Neural cell (in vitro differentiated cells): ENCODE results near the gene SPON1. TPM values are rescaled to one million over a fixed set of nuclear protein-coding genes. Genes with fewer than 3 reads are reported as not detected.

ENCODE experiments used
- H2AFZ ChIP-seq: fragments of 200-600, 300-800 bp; sonication (generic), shearing (Covaris generic); 2 replicates; pipeline ENCODE4 v1.6.0; 2014; ENCODE audit warnings: low read depth, mild to moderate bottlenecking, antibody characterized with exemption, low read length, moderate library complexity
- H3F3A ChIP-seq: fragments of 200-600 bp; shearing (Covaris generic); 2 replicates; pipeline ENCODE4 v1.6.1; 2016; ENCODE audit warnings: mild to moderate bottlenecking, moderate library complexity, mixed read lengths, antibody characterized with exemption, low read length; ENCODE audit not compliant: insufficient read depth, poor library complexity, severe bottlenecking
- H3K27ac ChIP-seq: fragments of 200-600, 300-800 bp; sonication (generic), shearing (Covaris generic); 2 replicates; pipeline ENCODE4 v1.5.1; 2014; ENCODE audit warnings: mild to moderate bottlenecking, low read length, moderate library complexity
- H3K27me3 ChIP-seq: fragments of 300-800, 200-600 bp; sonication (generic), shearing (Covaris generic); 2 replicates; pipeline ENCODE4 v1.6.0; 2014; ENCODE audit warnings: mild to moderate bottlenecking, low read depth, low read length, moderate library complexity; ENCODE audit not compliant: insufficient read depth
- H3K36me3 ChIP-seq: fragments of 300-800, 200-600 bp; sonication (generic), shearing (Covaris generic); 2 replicates; pipeline ENCODE4 v1.5.1; 2014; ENCODE audit warnings: mild to moderate bottlenecking, antibody characterized with exemption, low read length, moderate library complexity; ENCODE audit not compliant: insufficient read depth
- H3K4me2 ChIP-seq: fragments of 300-800, 200-600 bp; sonication (generic), shearing (Covaris generic); 2 replicates; pipeline ENCODE4 v1.6.0; 2014; ENCODE audit warnings: mild to moderate bottlenecking, low read length
- H3K4me3 ChIP-seq: fragments of 300-800, 200-600 bp; sonication (generic), shearing (Covaris generic); 2 replicates; pipeline ENCODE4 v1.5.1; 2014; ENCODE audit warnings: mild to moderate bottlenecking, low read length, moderate library complexity
- H3K79me2 ChIP-seq: fragments of 200-600 bp; shearing (Covaris generic); replicated peaks from 2 replicates; pipeline ENCODE4 v1.6.0; 2014; ENCODE audit warnings: mild to moderate bottlenecking, low read length, moderate library complexity; ENCODE audit not compliant: insufficient read depth
- H3K9ac ChIP-seq: fragments of 300-800, 200-600 bp; sonication (generic), shearing (Covaris generic); 2 replicates; pipeline ENCODE4 v1.6.1; 2016; ENCODE audit warnings: mild to moderate bottlenecking, low read length, mixed read lengths
- H3K9me2 ChIP-seq: fragments of 200-600 bp; shearing (Covaris generic); 2 replicates; pipeline ENCODE4 v1.6.1; 2016; ENCODE audit warnings: mild to moderate bottlenecking, low read length, mixed read lengths; ENCODE audit not compliant: insufficient read depth
- H3K9me3 ChIP-seq: fragments of 200-600, 300-800 bp; sonication (generic), shearing (Covaris generic); 2 replicates; pipeline ENCODE4 v1.6.1; 2016; ENCODE audit warnings: mild to moderate bottlenecking, mixed run types, low read length, moderate library complexity, mixed read lengths
- H4K20me1 ChIP-seq: fragments of 200-600 bp; shearing (Covaris generic); 2 replicates; pipeline ENCODE4 v1.6.1; 2016; ENCODE audit warnings: mild to moderate bottlenecking, mixed run types; ENCODE audit not compliant: insufficient read depth
- CTCF ChIP-seq: fragments of 450-650 bp; IDR thresholded peaks from 2 replicates; pipeline ENCODE4 v1.5.1; 2014; ENCODE audit warnings: antibody characterized with exemption, mild to moderate bottlenecking, moderate library complexity; ENCODE audit not compliant: poor library complexity, severe bottlenecking
- EP300 ChIP-seq: fragments of 450-650 bp; conservative IDR thresholded peaks from 2 replicates; pipeline ENCODE4 v1.6.1; 2014; ENCODE audit warnings: antibody characterized with exemption, mild to moderate bottlenecking, moderate library complexity; ENCODE audit not compliant: poor library complexity, severe bottlenecking
- EZH2 ChIP-seq: fragments of 200-600, 300-800 bp; shearing (Covaris generic), sonication (generic); IDR thresholded peaks from 2 replicates; pipeline ENCODE4 v1.6.1; 2014; ENCODE audit warnings: antibody characterized with exemption, low read length, borderline replicate concordance, mild to moderate bottlenecking; ENCODE audit not compliant: insufficient read depth, poor library complexity, severe bottlenecking
- MXI1 ChIP-seq: fragments of 450-650 bp; conservative IDR thresholded peaks from 2 replicates; pipeline ENCODE4 v1.6.1; 2014; ENCODE audit warnings: antibody characterized with exemption, mild to moderate bottlenecking; ENCODE audit not compliant: poor library complexity, severe bottlenecking
- RAD21 ChIP-seq: fragments of 450-650 bp; conservative IDR thresholded peaks from 2 replicates; pipeline ENCODE4 v1.6.1; 2014; ENCODE audit warnings: antibody characterized with exemption, mild to moderate bottlenecking, moderate library complexity
- REST ChIP-seq: IDR thresholded peaks from 2 replicates; pipeline ENCODE4 v1.6.1; 2012; ENCODE audit warnings: borderline replicate concordance
- SMC3 ChIP-seq: fragments of 450-650 bp; conservative IDR thresholded peaks from 2 replicates; pipeline ENCODE4 v1.6.1; 2014; ENCODE audit warnings: antibody characterized with exemption, mild to moderate bottlenecking, moderate library complexity; ENCODE audit not compliant: poor library complexity
- TAF1 ChIP-seq: IDR thresholded peaks from 2 replicates; pipeline ENCODE4 v1.6.1; 2012; ENCODE audit warnings: low read depth
- polyA plus RNA-seq: library from polyadenylated mRNA; depleted of rRNA; stranded (reverse); fragments of >200 nt; gene quantifications from 2 replicates; pipeline ENCODE4 v1.2.3, GENCODE V29; 2014

The SPON1 gene
- polyA plus RNA-seq, 1 donor from 2014 or later = 0.66 TPM

GRCh38 chr11:14007566-14007965 is 45.0 kb downstream of the SPON1 start:
- H3K79me2 ChIP-seq = no peaks in the 10 kb centered on the region

GRCh38 chr11:14010665-14011064 is 48.1 kb downstream of the SPON1 start:
- Histone ChIP-seq H3F3A (no peaks in the 10 kb centered on the region), H3K4me3 (no peak overlapping the region), H3K9me2 (no peaks in the 10 kb centered on the region), H4K20me1 (no peaks in the 10 kb centered on the region), H3K27ac (no peak overlapping the region), H3K4me2 (no peak overlapping the region), H3K9ac (no peak overlapping the region), H3K27me3 (no peaks in the 10 kb centered on the region), H3K79me2 (no peaks in the 10 kb centered on the region), H3K9me3 (no peaks in the 10 kb centered on the region), H2AFZ (no peak overlapping the region), H3K36me3 (no peaks in the 10 kb centered on the region)
- no peak for TF ChIP-seq EP300
- no peak for TF ChIP-seq EZH2
- TF ChIP-seq TAF1 = no peak
- TF ChIP-seq REST = no peak
- no peak for TF ChIP-seq CTCF
- no peak for TF ChIP-seq RAD21

More at GRCh38 chr11:14007566-14007965, 45.0 kb downstream of the SPON1 start:
- Histone ChIP-seq H3F3A (no peaks in the 10 kb centered on the region), H3K27ac (no peak overlapping the region), H3K27me3 (no peaks in the 10 kb centered on the region), H3K9ac (no peak overlapping the region), H3K4me3 (no peak overlapping the region), H4K20me1 (no peaks in the 10 kb centered on the region), H3K36me3 (no peaks in the 10 kb centered on the region), H3K9me2 (no peaks in the 10 kb centered on the region), H3K4me2 (no peak overlapping the region), H2AFZ (no peak overlapping the region), H3K9me3 (no peaks in the 10 kb centered on the region)
- TF ChIP-seq EP300 (no peak), RAD21 (no peak), EZH2 (no peak), MXI1 (no peak), REST (no peak), CTCF (no peak), SMC3 (no peak), TAF1 (no peak)
